Measurements from ENCODE around the gene SLC35D3.
A peak's percentile ranks its signal among the peaks of the same experiment; 100 is the strongest.

SLC35D3 gene

DNA sequence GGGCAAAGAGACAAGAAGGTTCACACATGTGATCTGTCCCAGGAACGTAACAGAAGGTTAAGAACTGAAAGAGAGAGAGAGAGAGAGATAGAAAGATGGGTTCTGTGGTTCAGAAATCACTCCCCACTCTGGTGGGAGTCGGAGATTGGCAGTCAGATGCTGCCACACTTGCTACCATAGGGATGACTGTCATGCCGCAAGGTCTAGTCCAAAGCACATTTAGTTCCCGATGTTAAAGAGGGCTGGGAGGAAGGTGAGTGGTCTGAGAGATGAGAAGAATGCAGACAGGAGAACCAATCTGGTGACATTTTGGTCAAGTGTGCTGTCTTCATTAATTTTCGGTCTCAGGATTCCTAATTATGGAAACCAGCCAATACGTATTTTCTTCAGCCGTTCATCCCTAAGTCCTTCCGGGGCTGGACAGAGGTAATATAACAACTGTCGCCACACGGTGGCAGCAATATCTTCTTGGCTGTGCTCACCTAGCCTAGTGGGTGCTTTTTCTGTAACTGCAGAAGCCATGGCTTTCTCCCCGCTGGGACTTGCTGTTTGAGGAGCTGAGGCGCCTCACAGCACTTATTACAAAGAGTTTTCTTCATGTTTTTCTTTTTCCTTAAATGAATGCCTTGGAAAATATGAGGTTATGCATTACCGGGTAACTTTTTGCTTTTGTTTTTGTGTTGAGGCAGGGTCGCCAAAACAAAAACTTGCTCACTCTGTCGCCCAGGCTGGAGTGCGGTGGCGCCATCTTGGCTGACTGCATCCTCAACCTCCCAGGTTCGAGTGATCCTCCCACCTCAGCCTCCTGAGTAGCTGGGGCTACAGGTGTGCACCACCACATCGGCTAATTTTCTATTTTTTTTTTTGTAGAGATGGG is 46.0 kb downstream of the SLC35D3 start:
- DNase-seq = peak; percentile 76

DNA sequence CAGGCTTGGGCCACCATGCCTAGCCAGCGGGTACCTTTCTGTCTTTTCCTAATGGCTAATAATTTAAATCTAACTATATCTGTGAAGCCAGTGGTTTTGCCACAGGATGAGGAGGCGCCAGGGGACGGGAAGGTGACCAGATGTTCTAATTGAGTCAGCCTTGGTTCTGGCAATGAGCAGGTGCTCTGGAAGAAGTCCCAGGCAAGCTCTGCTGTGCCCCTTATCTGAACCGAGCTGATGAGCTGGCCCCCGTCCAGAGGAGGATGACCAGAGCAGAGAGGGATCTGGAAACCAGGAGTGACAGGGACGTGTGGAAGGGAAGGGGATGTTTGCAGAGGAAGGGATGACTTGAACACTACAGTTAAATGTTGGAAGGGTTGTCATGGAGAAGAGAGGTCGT is 46.7 kb downstream of the SLC35D3 start:
- peak; percentile 76 for DNase-seq

- no peak for DNase-seq
Measured at GRCh38 chr6:136969433-136969832, 47.3 kb downstream of the SLC35D3 start.

DNA sequence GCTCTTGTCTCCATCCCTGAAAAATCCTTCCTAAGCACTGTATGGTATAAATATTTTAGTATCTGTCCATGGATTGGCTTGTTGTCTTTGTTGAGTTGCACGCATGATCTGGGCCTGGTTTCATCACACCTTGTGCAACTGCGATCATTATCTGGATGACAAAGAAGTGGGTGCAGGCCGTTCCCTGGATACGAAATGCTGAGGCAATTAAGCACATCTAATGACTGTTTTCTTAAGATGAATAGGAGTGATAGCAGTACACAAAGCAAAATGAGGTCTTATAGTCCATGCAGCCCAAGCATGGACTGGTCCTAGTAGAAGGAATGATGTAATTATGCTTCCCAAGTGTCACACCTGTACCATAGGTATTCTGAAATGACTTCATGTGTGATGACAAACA is 47.8 kb downstream of the SLC35D3 start:
- DNase-seq = no peak

DNA sequence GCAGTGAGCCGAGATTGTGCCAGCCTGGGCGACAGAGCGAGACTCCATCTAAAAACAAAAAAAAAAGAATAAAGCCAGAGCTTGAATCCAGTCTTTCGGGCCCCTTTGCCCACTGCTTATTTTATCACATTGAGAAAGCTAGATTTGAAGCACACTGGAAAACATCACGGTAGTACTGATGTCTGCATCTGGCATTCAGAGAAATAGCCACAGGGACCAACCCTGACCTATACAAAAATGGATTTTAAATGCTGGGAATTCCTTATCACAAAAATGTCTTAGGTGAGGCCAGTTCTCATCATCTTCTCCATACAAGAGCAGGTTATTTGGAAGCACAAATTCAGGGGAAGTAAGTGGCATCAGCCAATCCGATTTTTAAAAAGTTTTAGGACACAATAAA is 49.5 kb downstream of the SLC35D3 start:
- DNase-seq = no peak

GRCh38 chr6:136973781-136974180 is 51.7 kb downstream of the SLC35D3 start:
- peak; percentile 44 for DNase-seq
